Measurements from ENCODE around the gene TNRC18.
"Not testable (repeated sequence)": the region's sequence is repeated elsewhere in the genome, so short reads cannot be mapped to it uniquely, and the experiment has no call there.

The TNRC18 gene

GRCh38 chr7:5361446-5362127 lies 62.0 kb downstream of the TNRC18 start:
- TF ChIP-seq, protein P1, sequence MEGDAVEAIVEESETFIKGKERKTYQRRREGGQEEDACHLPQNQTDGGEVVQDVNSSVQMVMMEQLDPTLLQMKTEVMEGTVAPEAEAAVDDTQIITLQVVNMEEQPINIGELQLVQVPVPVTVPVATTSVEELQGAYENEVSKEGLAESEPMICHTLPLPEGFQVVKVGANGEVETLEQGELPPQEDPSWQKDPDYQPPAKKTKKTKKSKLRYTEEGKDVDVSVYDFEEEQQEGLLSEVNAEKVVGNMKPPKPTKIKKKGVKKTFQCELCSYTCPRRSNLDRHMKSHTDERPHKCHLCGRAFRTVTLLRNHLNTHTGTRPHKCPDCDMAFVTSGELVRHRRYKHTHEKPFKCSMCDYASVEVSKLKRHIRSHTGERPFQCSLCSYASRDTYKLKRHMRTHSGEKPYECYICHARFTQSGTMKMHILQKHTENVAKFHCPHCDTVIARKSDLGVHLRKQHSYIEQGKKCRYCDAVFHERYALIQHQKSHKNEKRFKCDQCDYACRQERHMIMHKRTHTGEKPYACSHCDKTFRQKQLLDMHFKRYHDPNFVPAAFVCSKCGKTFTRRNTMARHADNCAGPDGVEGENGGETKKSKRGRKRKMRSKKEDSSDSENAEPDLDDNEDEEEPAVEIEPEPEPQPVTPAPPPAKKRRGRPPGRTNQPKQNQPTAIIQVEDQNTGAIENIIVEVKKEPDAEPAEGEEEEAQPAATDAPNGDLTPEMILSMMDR (IDR thresholded peaks at IDR 0.05; ENCODE audit: insufficient read depth, missing control alignments) = no peak

DNA sequence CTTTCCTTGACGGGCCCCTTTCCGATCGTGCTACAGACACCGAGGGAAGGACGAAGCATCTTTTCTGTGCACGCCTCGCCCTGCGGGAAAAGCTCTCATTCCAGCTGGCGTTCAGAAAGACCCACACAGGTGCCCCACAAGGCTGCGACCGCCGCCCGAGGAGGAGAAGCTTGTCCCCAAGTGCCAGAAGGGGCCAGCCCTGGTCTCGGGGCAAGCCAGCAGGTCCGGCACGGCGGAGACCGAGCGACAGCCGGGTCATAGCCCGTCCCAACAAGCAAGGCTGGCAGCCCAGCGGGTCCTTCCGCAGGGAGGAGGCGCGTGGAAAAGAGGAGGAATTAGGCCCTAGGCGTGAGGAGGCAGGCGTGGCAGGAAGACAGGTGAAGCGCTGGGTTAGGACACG lies 62.7 kb downstream of the TNRC18 start:
- TF ChIP-seq, protein P1 (IDR thresholded peaks at IDR 0.05; ENCODE audit: insufficient read depth, missing control alignments) = no peak
- no peak for DNase-seq (ENCODE audit: insufficient read length, low spot score)
- FAIRE-seq = no peak

More at GRCh38 chr7:5361446-5362127, 62.0 kb downstream of the TNRC18 start:
- no peak for DNase-seq (ENCODE audit: insufficient read length, low spot score)
- FAIRE-seq = no peak

DNA sequence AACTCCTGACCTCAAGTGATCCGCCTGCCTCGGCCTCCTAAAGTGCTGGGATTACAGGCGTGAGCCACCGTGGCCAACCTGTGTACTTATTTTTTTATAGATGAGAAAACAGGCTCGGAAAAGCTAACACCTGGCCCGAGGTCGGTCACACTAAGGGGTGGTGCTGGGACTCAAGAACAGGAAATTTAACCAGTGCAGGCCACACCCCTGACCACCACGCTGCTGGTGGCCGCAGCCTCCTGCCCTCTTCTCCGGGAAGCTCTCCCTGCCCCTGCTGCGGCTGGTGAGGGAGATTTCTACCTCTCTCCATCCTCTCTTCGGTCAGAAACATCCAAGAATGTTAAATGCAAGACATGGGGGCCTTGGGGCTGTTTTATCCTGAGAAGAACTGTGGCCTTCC lies 63.2 kb downstream of the TNRC18 start:
- no peak for DNase-seq (ENCODE audit: insufficient read length, low spot score)
- no peak for FAIRE-seq
- TF ChIP-seq, protein P1 (IDR thresholded peaks at IDR 0.05; ENCODE audit: insufficient read depth, missing control alignments) = no peak

GRCh38 chr7:5360021-5360420 lies 63.6 kb downstream of the TNRC18 start:
- not testable (repeated sequence) for FAIRE-seq; DNase-seq (ENCODE audit: insufficient read length, low spot score)

DNA sequence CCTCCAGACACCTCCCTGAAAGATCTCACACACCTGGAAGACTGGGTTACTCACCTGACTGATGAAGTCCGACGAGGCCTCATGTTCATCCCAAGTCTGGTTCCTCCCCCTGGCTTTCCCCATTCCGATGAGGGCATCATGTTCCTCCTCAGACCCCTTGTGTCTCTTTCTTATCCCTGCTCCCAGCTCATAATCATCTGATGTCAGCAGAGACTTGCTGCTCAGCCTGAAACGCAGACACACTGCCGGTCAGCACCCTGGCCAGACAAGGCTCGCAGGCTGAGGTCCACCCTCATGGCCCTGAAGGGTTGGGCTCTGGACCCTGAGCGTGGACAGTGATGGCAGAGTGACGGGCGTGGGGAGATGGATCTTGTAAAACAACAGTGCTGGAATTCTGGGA lies 64.3 kb downstream of the TNRC18 start:
- TF ChIP-seq, protein P1 (IDR thresholded peaks at IDR 0.05; ENCODE audit: insufficient read depth, missing control alignments) = no peak
- FAIRE-seq (no peak), DNase-seq (ENCODE audit: insufficient read length, low spot score) (no peak)

- DNase-seq (ENCODE audit: insufficient read length, low spot score) (no peak), FAIRE-seq (no peak)
- TF ChIP-seq, protein P1 (IDR thresholded peaks at IDR 0.05; ENCODE audit: insufficient read depth, missing control alignments) = no peak
Measured at GRCh38 chr7:5357951-5358350, 65.7 kb downstream of the TNRC18 start.

DNA sequence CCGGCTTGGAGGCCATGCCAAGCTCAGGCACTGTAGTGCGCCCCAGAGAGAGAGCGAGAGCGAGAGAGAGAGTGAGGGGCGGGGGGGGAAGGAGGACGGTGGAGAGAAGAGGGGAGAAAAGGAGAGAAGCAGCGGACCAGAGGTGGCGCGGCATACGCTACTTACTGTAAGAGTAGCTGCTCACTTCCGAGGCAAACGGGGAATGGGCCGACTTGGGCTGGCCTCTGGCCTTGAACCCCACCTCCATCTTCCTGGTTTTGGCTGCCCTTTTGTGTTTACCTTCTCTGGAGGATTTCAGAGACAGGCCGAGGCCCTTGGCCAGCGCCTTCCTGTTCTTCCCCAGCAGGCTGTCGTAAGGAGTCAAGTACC lies 66.9 kb downstream of the TNRC18 start:
- TF ChIP-seq, protein P1 (IDR thresholded peaks at IDR 0.05; ENCODE audit: insufficient read depth, missing control alignments) = no peak
- FAIRE-seq (no peak), DNase-seq (ENCODE audit: insufficient read length, low spot score) (no peak)
